ENCODE results near the gene ARID1B.

Gene ARID1B

GRCh38 chr6:157106487-157106886 lies 329.3 kb downstream of the ARID1B start:
- no peak for DNase-seq (ENCODE audit: low spot score)

GRCh38 chr6:157107571-157107914 lies 330.4 kb downstream of the ARID1B start:
- DNase-seq (ENCODE audit: low spot score), result no peak

GRCh38 chr6:157107915-157108651 lies 330.9 kb downstream of the ARID1B start:
- DNase-seq (ENCODE audit: low spot score), result no peak

- no peak for DNase-seq (ENCODE audit: low spot score)
These were observed 331.7 kb downstream of the ARID1B start for GRCh38 chr6:157108923-157109322.

GRCh38 chr6:157110607-157111006 lies 333.4 kb downstream of the ARID1B start:
- DNase-seq (ENCODE audit: low spot score), result no peak

GRCh38 chr6:157113389-157113788 lies 336.2 kb downstream of the ARID1B start:
- DNase-seq (ENCODE audit: low spot score), result no peak

- DNase-seq (ENCODE audit: low spot score), result no peak
These were observed 339.2 kb downstream of the ARID1B start for GRCh38 chr6:157116426-157116825.

- DNase-seq (ENCODE audit: low spot score), result no peak
These were observed 340.4 kb downstream of the ARID1B start for GRCh38 chr6:157117431-157118095.

GRCh38 chr6:157119502-157120027 lies 342.4 kb downstream of the ARID1B start:
- no peak for DNase-seq (ENCODE audit: low spot score)

- DNase-seq (ENCODE audit: low spot score), result no peak
These were observed 343.5 kb downstream of the ARID1B start for GRCh38 chr6:157120534-157121232.

- no peak for DNase-seq (ENCODE audit: low spot score)
These were observed 344.7 kb downstream of the ARID1B start for GRCh38 chr6:157121897-157122296.

- no peak for DNase-seq (ENCODE audit: low spot score)
These were observed 346.1 kb downstream of the ARID1B start for GRCh38 chr6:157123234-157123633.

GRCh38 chr6:157124485-157125254 lies 347.5 kb downstream of the ARID1B start:
- DNase-seq (ENCODE audit: low spot score), result no peak

GRCh38 chr6:157125531-157125930 lies 348.4 kb downstream of the ARID1B start:
- DNase-seq (ENCODE audit: low spot score), result no peak

- no peak for DNase-seq (ENCODE audit: low spot score)
These were observed 349.3 kb downstream of the ARID1B start for GRCh38 chr6:157126183-157127098.

GRCh38 chr6:157128235-157128775 lies 351.1 kb downstream of the ARID1B start:
- DNase-seq (ENCODE audit: low spot score), result no peak

GRCh38 chr6:157131250-157131649 lies 354.1 kb downstream of the ARID1B start:
- no peak for DNase-seq (ENCODE audit: low spot score)

- no peak for DNase-seq (ENCODE audit: low spot score)
These were observed 356.7 kb downstream of the ARID1B start for GRCh38 chr6:157133856-157134255.

GRCh38 chr6:157134402-157135047 lies 357.3 kb downstream of the ARID1B start:
- no peak for DNase-seq (ENCODE audit: low spot score)

- no peak for DNase-seq (ENCODE audit: low spot score)
These were observed 358.5 kb downstream of the ARID1B start for GRCh38 chr6:157135691-157136090.

All from ecto neural progenitor cell (in vitro differentiated cells).